IMR-90 (cell line): ENCODE data around the gene MAGI2. TPM values are rescaled to one million over a fixed set of nuclear protein-coding genes. Genes with fewer than 3 reads are reported as not detected.

Experiments used
- ATAC-seq: fragments of 200-7000 bp; cut with Tn5 transposase; 2 replicates; pipeline ENCODE4 v1.9.1; 2020; ENCODE audit warnings: low read depth, mild to moderate bottlenecking, moderate library complexity
- BruUV-seq: library from RNA; stranded (reverse); fragments of 400-500 nt; replicated peaks from 2 replicates; lab custom pipeline; 2021; lab: Mats Ljungman, UMichigan
- CTCF ChIA-PET: fragments of 300-600 bp; formaldehyde crosslinking; extraction: SDS; loops from one replicate; lab custom pipeline; 2021; ENCODE audit warnings: antibody characterized with exemption; lab: Yijun Ruan, JAX
- POLR2A ChIA-PET: fragments of 300-600 bp; sonication (Branson Sonifier 250); formaldehyde crosslinking; loops from one replicate; lab custom pipeline; 2022; ENCODE audit warnings: antibody characterized with exemption; ENCODE audit not compliant: unreplicated experiment; lab: Charles Lee
- DNase-seq: peaks from one replicate; pipeline ENCODE4 v3.0.0; 2013
- H2AFZ ChIP-seq: replicated peaks from 2 replicates; pipeline ENCODE3; 2013; ENCODE audit warnings: low read length, mild to moderate bottlenecking; ENCODE audit not compliant: poor library complexity
- H2AK5ac ChIP-seq: 2 replicates; pipeline ENCODE4 v1.6.1; 2013; ENCODE audit warnings: low read depth, low read length, inconsistent platforms
- H2AK9ac ChIP-seq: replicated peaks from 2 replicates; pipeline ENCODE3; 2013; ENCODE audit warnings: mild to moderate bottlenecking, low read depth, low read length, moderate library complexity; ENCODE audit not compliant: poor library complexity
- H2BK120ac ChIP-seq: 2 replicates; pipeline ENCODE4 v1.6.1; 2013; ENCODE audit warnings: low read depth, low read length, inconsistent platforms
- H2BK15ac ChIP-seq: 3 replicates; pipeline ENCODE4 v1.6.1; 2013; ENCODE audit warnings: low read depth, low read length, inconsistent platforms
- H2BK20ac ChIP-seq: 2 replicates; pipeline ENCODE4 v1.6.1; 2013; ENCODE audit warnings: low read depth, mild to moderate bottlenecking, inconsistent platforms, low read length, moderate library complexity
- H2BK5ac ChIP-seq: 2 replicates; pipeline ENCODE4 v1.6.1; 2013; ENCODE audit warnings: mild to moderate bottlenecking, low read depth, low read length, inconsistent platforms; ENCODE audit not compliant: poor library complexity, severe bottlenecking
- H3K14ac ChIP-seq: replicated peaks from 2 replicates; pipeline ENCODE4 v1.6.1; 2013; ENCODE audit warnings: low read depth, low read length, inconsistent platforms
- H3K18ac ChIP-seq: 2 replicates; pipeline ENCODE4 v1.6.1; 2013; ENCODE audit warnings: low read depth, low read length, control low read depth
- H3K23ac ChIP-seq: 2 replicates; pipeline ENCODE4 v1.6.1; 2013; ENCODE audit warnings: low read depth, low read length, inconsistent platforms
- H3K27ac ChIP-seq: 2 replicates; pipeline ENCODE4 v1.5.1; 2013; ENCODE audit warnings: mild to moderate bottlenecking, control low read depth, low read length; ENCODE audit not compliant: insufficient read depth
- H3K27me3 ChIP-seq: 2 replicates; pipeline ENCODE4 v1.6.1; 2013; ENCODE audit warnings: low read length; ENCODE audit not compliant: control insufficient read depth, insufficient read depth
- H3K36me3 ChIP-seq: 2 replicates; pipeline ENCODE4 v1.6.1; 2013; ENCODE audit warnings: low read length, mixed read lengths; ENCODE audit not compliant: control insufficient read depth, insufficient read depth
- H3K4ac ChIP-seq: 2 replicates; pipeline ENCODE4 v1.6.1; 2013; ENCODE audit warnings: low read depth, low read length, inconsistent platforms
- H3K4me1 ChIP-seq: 2 replicates; pipeline ENCODE4 v1.6.1; 2013; ENCODE audit warnings: low read length, mixed read lengths; ENCODE audit not compliant: control insufficient read depth, insufficient read depth
- H3K4me2 ChIP-seq: 2 replicates; pipeline ENCODE4 v1.6.1; 2013; ENCODE audit warnings: low read depth, mild to moderate bottlenecking, control low read depth, low read length, moderate library complexity
- H3K4me3 ChIP-seq: 2 replicates; pipeline ENCODE4 v1.5.1; 2013; ENCODE audit warnings: low read depth, mild to moderate bottlenecking, control low read depth, low read length, moderate library complexity; ENCODE audit not compliant: insufficient read depth
- H3K56ac ChIP-seq: 2 replicates; pipeline ENCODE4 v1.6.1; 2013; ENCODE audit warnings: low read length, inconsistent platforms; ENCODE audit not compliant: insufficient read depth; ENCODE audit errors: extremely low read depth
- H3K79me1 ChIP-seq, 2 experiments: 2 replicates each; pipeline ENCODE4 v1.6.1; 2013; ENCODE audit warnings: low read length in 2 of 2, inconsistent platforms in 1 of 2, low read depth in 1 of 2
- H3K9ac ChIP-seq: 2 replicates; pipeline ENCODE4 v1.6.1; 2013; ENCODE audit warnings: low read depth, low read length, control low read depth
- H3K9me1 ChIP-seq: 2 replicates; pipeline ENCODE4 v1.6.1; 2013; ENCODE audit warnings: low read length, inconsistent platforms; ENCODE audit not compliant: insufficient read depth
- H3K9me3 ChIP-seq: 2 replicates; pipeline ENCODE4 v1.6.1; 2013; ENCODE audit warnings: low read length; ENCODE audit not compliant: control insufficient read depth, insufficient read depth
- H4K20me1 ChIP-seq: 2 replicates; pipeline ENCODE4 v1.6.1; 2013; ENCODE audit warnings: low read length, inconsistent platforms; ENCODE audit not compliant: insufficient read depth
- H4K5ac ChIP-seq: 2 replicates; pipeline ENCODE4 v1.6.1; 2013; ENCODE audit warnings: mild to moderate bottlenecking, low read depth, low read length, control low read depth
- H4K8ac ChIP-seq, 2 experiments: 2 replicates each; pipeline ENCODE4 v1.6.1; 2013; ENCODE audit warnings: low read depth in 2 of 2, low read length in 2 of 2, control low read depth in 1 of 2, inconsistent platforms in 1 of 2
- H4K91ac ChIP-seq: 2 replicates; pipeline ENCODE4 v1.6.1; 2013; ENCODE audit warnings: low read depth, low read length, inconsistent platforms; ENCODE audit not compliant: insufficient read depth
- CHD1 ChIP-seq: IDR thresholded peaks from 2 replicates; pipeline ENCODE4 v1.6.1; 2012; ENCODE audit warnings: low read depth, low read length, improper control_type of control experiment
- POLR2A ChIP-seq: IDR thresholded peaks from 2 replicates; pipeline ENCODE4 v1.6.1; 2012; ENCODE audit warnings: mild to moderate bottlenecking, low read depth, low read length
- RAD21 ChIP-seq: IDR thresholded peaks from 2 replicates; pipeline ENCODE4 v1.6.1; 2012; ENCODE audit warnings: low read length, improper control_type of control experiment
- WGBS, 2 experiments: methylation state at CpG; one replicate each; pipeline versions ENCODE4 v1.1.5 to v1.1.7; 2013; ENCODE audit warnings: missing lambda C conversion rate in 2 of 2; ENCODE audit not compliant: insufficient read length in 1 of 2; ENCODE audit errors: extremely low coverage in 2 of 2; 5-methylcytosine and 5-hydroxymethylcytosine counted together
- dilution Hi-C: fragments of 300-500 bp; cut with HindIII; formaldehyde crosslinking; loops from one replicate; pipeline ENCODE4 v1.14.3; 2018; ENCODE audit warnings: low sequenced_read_pairs; ENCODE audit not compliant: unreplicated experiment
- in situ Hi-C: fragments of 300-500 bp; cut with MboI; formaldehyde crosslinking; loops from 3 replicates; pipeline ENCODE4 v1.14.3; 2019; ENCODE audit warnings: low sequenced_read_pairs, inconsistent platforms, mixed read lengths
- intact Hi-C: fragments of 100-400 bp; cut with micrococcal nuclease; formaldehyde crosslinking; loops from 2 replicates; pipeline ENCODE4 v1.10.0; 2022
- polyA plus RNA-seq, 3 experiments: library from polyadenylated mRNA; depleted of rRNA; stranded (reverse); fragments of >200 nt; gene quantifications; 2 replicates each; pipeline ENCODE4 v1.2.3, GENCODE V29; 2012; ENCODE audit warnings: low replicate concordance in 1 of 3
- total RNA-seq: library from RNA; depleted of rRNA; stranded (reverse); fragments of >200 nt; gene quantifications from 2 replicates; pipeline ENCODE4 v1.2.3, GENCODE V29; 2012
- TF ChIP-seq, protein P1 (sequence below): fragments of 150-350 bp; IDR thresholded peaks from 2 replicates; pipeline ENCODE4 v1.6.1; 2017; ENCODE audit warnings: mild to moderate bottlenecking, antibody characterized with exemption, low read length, low read depth

The MAGI2 gene
- total and polyA plus RNA-seq, 2 of the 4 experiments (the other 2 are of a cell fraction) = 2.5 to 17.9 TPM

DNA sequence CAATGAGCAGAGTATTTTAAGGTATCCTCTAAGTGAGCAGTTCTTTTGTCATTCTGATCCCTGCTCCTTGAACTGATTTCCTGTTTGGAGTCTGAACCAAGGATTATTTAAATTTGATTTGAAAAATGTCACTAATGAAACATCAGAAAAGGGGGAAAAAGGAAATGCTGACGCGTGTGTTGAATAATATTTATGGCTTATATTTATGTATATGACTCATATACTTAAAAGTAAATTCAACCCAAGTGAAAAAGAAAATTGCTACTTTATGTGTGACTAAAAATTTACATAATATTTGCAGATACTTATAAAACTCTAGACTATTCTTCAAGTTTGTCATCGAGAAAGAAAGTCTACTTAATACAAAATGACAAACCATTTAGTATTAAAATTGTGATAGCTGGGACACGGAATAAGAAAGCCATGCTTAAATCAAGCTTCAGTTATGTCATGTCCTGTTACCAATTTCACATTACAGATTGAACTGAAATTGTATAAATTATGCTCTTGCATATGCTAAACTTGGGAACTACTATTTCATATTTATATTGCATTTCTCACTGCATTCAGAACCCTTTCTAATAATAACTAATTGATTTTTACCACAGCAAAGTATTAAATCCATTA is 649.9 kb downstream of the MAGI2 start:
- Histone ChIP-seq H3K4me3 (no peak overlapping the region), H3K9me1 (no peaks in the 10 kb centered on the region)

More for the DNA sequence above, 649.9 kb downstream of the MAGI2 start:
- Histone ChIP-seq H3K27me3 (no peaks in the 10 kb centered on the region), H2AK9ac (no peak overlapping the region), H3K36me3 (no peaks in the 10 kb centered on the region), H4K5ac (no peak overlapping the region), H2BK120ac (no peak overlapping the region), H3K56ac (no peak overlapping the region), H2BK15ac (no peak overlapping the region), H3K4me2 (no peak overlapping the region), H3K9me3 (peaks cover 2% of the 10 kb centered on the region; the same call in 1 of the 2 replicates), H2AFZ (no peak overlapping the region), H3K79me1 (no peaks in the 10 kb centered on the region), H3K27ac (no peak overlapping the region), H3K9ac (no peak overlapping the region), H3K4ac (no peak overlapping the region), H3K14ac (no peak overlapping the region), H3K4me1 (no peaks in the 10 kb centered on the region), H3K23ac (no peak overlapping the region), H2BK20ac (no peak overlapping the region), H2BK5ac (no peak overlapping the region), H3K18ac (no peak overlapping the region), H4K8ac (no peak overlapping the region), H4K20me1 (no peaks in the 10 kb centered on the region), H4K91ac (no peak overlapping the region), H2AK5ac (no peak overlapping the region)
- in situ Hi-C loops (no loop called here), dilution Hi-C loops (no loop called here), intact Hi-C loops (no loop called here)
- TF ChIP-seq RAD21 = no peak
- TF ChIP-seq, protein P1, sequence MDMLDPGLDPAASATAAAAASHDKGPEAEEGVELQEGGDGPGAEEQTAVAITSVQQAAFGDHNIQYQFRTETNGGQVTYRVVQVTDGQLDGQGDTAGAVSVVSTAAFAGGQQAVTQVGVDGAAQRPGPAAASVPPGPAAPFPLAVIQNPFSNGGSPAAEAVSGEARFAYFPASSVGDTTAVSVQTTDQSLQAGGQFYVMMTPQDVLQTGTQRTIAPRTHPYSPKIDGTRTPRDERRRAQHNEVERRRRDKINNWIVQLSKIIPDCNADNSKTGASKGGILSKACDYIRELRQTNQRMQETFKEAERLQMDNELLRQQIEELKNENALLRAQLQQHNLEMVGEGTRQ = no peak
- no peak for TF ChIP-seq POLR2A
- TF ChIP-seq CHD1 = no peak
- DNase-seq (no peak), ATAC-seq (no peak)
- CTCF ChIA-PET = no interaction called here
- no CpG with 5 or more reads among the region's 4 CpGs for WGBS, 2 experiments
- BruUV-seq = no TSS peak
- POLR2A ChIA-PET = no interaction called here
